Bronchial epithelial cell (primary cell): ENCODE measurements around the gene AMER3. TPM values are rescaled to one million over a fixed set of nuclear protein-coding genes. Genes with fewer than 3 reads are reported as not detected.

Experiments
- DNase-seq: peaks from one replicate; pipeline ENCODE4 v3.0.0-alpha.2; 2010; ENCODE audit warnings: low read depth
- FAIRE-seq: peaks from 2 replicates; lab custom pipeline; 2011; peaks lifted over from hg19 to GRCh38; lab: Jason Lieb, UNC
- H3K27me3 ChIP-seq: 2 replicates; pipeline ENCODE4 v1.5.1; 2011; ENCODE audit warnings: low read length; ENCODE audit not compliant: control insufficient read depth, insufficient read depth
- H3K36me3 ChIP-seq: 2 replicates; pipeline ENCODE4 v1.5.1; 2011; ENCODE audit warnings: low read length; ENCODE audit not compliant: control insufficient read depth, insufficient read depth
- H3K4me3 ChIP-seq: 2 replicates; pipeline ENCODE4 v1.5.1; 2011; ENCODE audit warnings: mild to moderate bottlenecking, low read depth, low read length, control low read depth
- total RNA-seq: library from RNA; depleted of rRNA; stranded (reverse); fragments of >200 nt; gene quantifications from 2 replicates; pipeline ENCODE4 v1.2.1, GENCODE V29; 2014
- TF ChIP-seq, protein P1 (sequence below): IDR thresholded peaks from 2 replicates; pipeline ENCODE4 v1.5.1; 2011; ENCODE audit warnings: mild to moderate bottlenecking, moderate library complexity, low read length, control low read depth, inconsistent platforms; ENCODE audit not compliant: insufficient read depth, severe bottlenecking

Gene AMER3
- total RNA-seq, 1 donor from 2014 or later: under 0.01 TPM

DNA sequence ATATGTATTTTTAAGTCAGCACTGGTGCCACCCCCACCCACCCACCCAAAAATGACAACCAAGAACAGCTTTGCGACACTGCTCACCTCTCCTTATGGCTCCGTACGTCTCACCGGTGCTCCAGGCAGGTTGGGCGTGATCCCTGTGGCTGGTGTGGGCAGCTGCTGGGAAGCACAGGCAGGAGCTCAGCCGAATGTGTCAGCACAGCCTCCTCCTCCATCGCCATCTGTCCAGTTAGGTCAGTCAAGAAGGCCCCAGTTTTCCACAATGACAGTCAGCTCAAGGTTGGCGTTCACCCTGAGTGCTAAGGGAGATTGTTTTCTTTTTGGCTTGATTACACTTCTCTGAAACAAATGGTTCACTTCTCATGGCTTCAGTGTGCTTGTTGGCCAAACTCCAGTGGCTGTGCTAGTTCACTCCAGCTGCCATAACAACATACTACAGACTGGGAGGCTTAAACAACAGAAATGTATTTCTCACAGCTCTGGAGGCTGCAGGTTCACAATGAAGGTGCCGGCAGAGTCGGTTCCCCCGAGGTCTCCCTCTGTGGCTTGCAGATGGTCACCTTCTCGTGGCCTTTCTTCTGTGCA is 30.2 kb downstream of the AMER3 start:
- H3K27me3 ChIP-seq: no peaks in the 10 kb centered on the region
- TF ChIP-seq, protein P1, sequence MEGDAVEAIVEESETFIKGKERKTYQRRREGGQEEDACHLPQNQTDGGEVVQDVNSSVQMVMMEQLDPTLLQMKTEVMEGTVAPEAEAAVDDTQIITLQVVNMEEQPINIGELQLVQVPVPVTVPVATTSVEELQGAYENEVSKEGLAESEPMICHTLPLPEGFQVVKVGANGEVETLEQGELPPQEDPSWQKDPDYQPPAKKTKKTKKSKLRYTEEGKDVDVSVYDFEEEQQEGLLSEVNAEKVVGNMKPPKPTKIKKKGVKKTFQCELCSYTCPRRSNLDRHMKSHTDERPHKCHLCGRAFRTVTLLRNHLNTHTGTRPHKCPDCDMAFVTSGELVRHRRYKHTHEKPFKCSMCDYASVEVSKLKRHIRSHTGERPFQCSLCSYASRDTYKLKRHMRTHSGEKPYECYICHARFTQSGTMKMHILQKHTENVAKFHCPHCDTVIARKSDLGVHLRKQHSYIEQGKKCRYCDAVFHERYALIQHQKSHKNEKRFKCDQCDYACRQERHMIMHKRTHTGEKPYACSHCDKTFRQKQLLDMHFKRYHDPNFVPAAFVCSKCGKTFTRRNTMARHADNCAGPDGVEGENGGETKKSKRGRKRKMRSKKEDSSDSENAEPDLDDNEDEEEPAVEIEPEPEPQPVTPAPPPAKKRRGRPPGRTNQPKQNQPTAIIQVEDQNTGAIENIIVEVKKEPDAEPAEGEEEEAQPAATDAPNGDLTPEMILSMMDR: no peak
- no peaks in the 10 kb centered on the region for H3K36me3 ChIP-seq
- H3K4me3 ChIP-seq: no peak overlapping the region
- FAIRE-seq (no peak), DNase-seq (no peak)

GRCh38 chr2:130786076-130786475 is 30.7 kb downstream of the AMER3 start:
- no peak for DNase-seq

GRCh38 chr2:130787841-130788240 is 32.5 kb downstream of the AMER3 start:
- no peak for DNase-seq
- TF ChIP-seq, protein P1: no peak
- no peaks in the 10 kb centered on the region for H3K27me3 ChIP-seq
- no peaks in the 10 kb centered on the region for H3K36me3 ChIP-seq
- no peak overlapping the region for H3K4me3 ChIP-seq
- FAIRE-seq: no peak

More at GRCh38 chr2:130786076-130786475, 30.7 kb downstream of the AMER3 start:
- no peaks in the 10 kb centered on the region for H3K27me3 ChIP-seq
- TF ChIP-seq, protein P1: no peak
- FAIRE-seq: no peak
- H3K4me3 ChIP-seq: no peak overlapping the region
- no peaks in the 10 kb centered on the region for H3K36me3 ChIP-seq

GRCh38 chr2:130790312-130790711 is 35.0 kb downstream of the AMER3 start:
- FAIRE-seq (no peak), DNase-seq (no peak)
- no peaks in the 10 kb centered on the region for H3K27me3 ChIP-seq
- no peak overlapping the region for H3K4me3 ChIP-seq
- TF ChIP-seq, protein P1: no peak
- H3K36me3 ChIP-seq: no peaks in the 10 kb centered on the region

DNA sequence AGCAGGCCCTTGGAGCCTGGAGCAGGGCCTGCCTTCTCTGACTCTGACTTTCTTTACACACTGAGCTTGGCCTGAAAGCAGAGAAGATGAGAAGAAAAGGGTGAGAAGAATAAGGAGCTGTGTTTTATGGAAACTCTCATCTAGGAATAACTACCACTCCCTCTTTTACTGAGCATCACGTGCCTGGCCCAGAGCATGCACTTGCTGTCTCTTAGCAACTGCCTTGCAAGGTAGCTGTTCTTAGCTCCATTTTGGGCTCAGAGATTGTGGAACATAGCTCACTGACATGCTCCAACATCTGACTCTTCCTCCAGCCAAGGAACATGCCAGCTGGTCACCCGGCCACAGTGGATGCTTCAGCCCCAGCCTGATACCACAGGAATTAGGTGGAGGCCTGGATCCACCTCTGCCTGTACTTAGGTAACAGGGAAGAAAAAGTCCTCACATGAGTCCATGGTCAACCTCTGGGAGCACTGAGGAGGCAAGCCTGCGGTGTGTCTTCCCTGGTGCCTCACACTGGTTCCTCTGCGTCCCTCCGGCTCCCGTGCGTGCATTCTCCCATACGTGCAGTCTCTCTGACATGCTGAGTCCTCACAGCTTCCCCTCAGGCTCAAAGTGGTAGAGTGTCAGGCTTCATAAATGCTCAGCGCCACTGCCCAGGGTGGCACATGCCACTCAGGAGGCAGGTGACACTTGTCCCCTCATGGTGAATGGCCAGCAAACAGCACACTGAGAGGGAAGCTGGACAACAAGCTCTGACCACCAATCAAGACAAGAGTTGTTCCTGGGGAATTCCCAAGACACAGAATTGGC is 35.7 kb downstream of the AMER3 start:
- DNase-seq (no peak), FAIRE-seq (no peak)
- TF ChIP-seq, protein P1: no peak
- Histone ChIP-seq H3K36me3 (no peaks in the 10 kb centered on the region), H3K4me3 (no peak overlapping the region), H3K27me3 (no peaks in the 10 kb centered on the region)
